ENCODE data around the gene MRPL17.
"Not testable (repeated sequence)": the region's sequence is repeated elsewhere in the genome, so short reads cannot be mapped to it uniquely, and the experiment has no call there.

MRPL17 gene

DNA sequence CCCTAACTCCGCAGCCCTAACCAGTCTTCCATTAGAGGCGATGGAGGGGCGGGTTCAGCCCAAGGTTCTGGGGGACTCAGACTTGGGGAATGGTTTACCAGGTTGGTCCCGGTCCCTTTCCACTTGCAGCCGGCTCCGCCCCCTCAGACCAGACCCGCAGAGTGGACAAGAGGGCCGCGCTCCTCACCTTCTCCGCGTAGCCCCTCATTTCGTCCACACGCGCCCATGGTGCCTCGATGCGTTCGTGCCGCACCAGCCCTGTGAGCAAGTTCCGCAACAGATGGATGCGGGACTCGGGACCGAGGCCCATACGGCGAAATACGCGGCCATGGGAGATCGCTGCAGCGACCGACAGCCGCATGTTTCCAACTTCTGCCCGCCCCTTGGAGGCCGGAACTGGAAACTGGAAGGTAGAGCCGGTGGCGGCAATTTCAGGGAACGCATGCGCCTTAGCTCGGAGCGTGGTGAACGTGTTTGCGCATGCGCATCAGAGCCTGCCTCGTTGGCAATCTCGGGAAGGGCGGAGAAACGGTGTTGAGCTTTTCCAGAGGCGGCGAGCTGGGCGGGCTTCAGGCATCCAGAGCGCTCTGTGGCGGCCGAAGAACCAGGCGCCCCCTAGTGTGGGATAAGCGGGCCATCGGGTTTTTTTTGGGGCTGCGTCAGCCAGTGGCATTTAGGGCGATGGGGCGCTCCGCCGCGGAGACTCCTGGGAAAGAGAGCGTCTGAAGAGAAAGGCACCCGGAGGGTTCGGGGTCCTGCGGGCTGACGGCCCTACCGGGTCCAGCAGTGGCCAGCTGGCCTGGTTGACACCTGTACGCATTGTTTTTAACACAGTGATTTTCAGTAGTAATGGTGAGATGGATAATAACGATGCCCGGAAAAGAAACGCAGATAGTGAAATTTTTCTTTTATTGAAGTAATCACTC, at the start of gene MRPL17:
MRPL17 (minus strand) TSS at position 405 of the 926 bp plus-strand sequence; CDS start at position 361, 44 bp downstream.
- no peaks in the 10 kb centered on the region for H3K9me3 ChIP-seq (ENCODE audit: control insufficient read depth in 2 of 2, low read length in 2 of 2)
- H3K4me1 ChIP-seq (ENCODE audit: control insufficient read depth, insufficient read depth, low read length): peaks cover 10% of the 10 kb centered on the region
- peak within 1 kb of the TSS; percentile 97 to 98 for H3K4me3 ChIP-seq (ENCODE audit: low read length in 2 of 2)
- H3K36me3 ChIP-seq (ENCODE audit: control insufficient read depth in 2 of 2, insufficient read depth in 2 of 2, low read length in 2 of 2): peaks cover 10 to 12% of the 10 kb centered on the region in 2 donors
- H3K27me3 ChIP-seq (ENCODE audit: control insufficient read depth in 1 of 2, insufficient read depth in 2 of 2, low read length in 2 of 2): no peaks in the 10 kb centered on the region
- peak within 1 kb of the TSS; percentile 91 for H3K27ac ChIP-seq (ENCODE audit: low read length)
- H3K9ac ChIP-seq (ENCODE audit: low read length in 2 of 2): peak within 1 kb of the TSS; percentile 92

DNA sequence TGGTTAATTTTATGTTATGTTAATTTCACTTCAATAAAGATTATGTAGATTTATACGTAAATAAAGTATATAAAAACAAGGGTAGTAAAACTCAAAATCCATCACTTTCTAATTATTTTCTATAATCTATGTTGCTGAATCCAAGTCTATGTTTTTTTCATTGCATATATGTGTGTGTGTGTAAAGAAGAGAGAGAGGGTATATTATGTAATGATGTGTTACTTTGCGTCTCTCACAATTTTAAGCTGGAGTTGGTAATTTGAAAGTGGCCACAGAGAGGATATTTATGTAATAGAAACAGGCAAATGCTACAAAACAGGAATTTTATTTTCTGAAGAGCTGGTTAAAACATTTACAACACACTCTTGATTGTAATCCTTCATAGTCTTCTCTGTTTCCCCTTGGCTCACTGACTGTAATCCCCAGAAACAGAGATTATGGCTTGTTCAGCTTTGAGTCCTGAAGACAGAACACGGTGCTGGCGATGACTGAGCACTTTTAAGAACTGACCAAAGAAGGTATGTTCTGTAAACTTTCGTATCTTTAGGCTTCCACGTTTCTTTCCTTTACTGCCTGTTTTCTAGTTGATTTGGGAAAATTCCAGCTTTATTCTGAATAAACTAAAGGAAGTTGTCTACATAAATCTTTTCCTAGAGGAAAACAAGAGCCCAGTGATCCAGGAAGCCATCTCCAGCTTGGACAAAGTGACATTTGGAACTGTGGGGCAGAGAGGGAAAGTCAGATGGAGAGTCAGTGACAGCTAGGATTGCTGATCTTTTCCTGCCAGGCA, 45.0 kb upstream of the MRPL17 start:
- Histone ChIP-seq H3K36me3 (ENCODE audit: control insufficient read depth in 2 of 2, insufficient read depth in 2 of 2, low read length in 2 of 2) (no peaks in the 10 kb centered on the region), H3K4me3 (ENCODE audit: low read length in 2 of 2) (no peak overlapping the region), H3K27ac (ENCODE audit: low read length) (no peak overlapping the region), H3K9ac (ENCODE audit: low read length in 2 of 2) (no peak overlapping the region), H3K9me3 (ENCODE audit: control insufficient read depth in 2 of 2, low read length in 2 of 2) (peaks cover 0 to 4% of the 10 kb centered on the region in 2 donors), H3K4me1 (ENCODE audit: control insufficient read depth, insufficient read depth, low read length) (no peaks in the 10 kb centered on the region), H3K27me3 (ENCODE audit: control insufficient read depth in 1 of 2, insufficient read depth in 2 of 2, low read length in 2 of 2) (no peaks in the 10 kb centered on the region)

DNA sequence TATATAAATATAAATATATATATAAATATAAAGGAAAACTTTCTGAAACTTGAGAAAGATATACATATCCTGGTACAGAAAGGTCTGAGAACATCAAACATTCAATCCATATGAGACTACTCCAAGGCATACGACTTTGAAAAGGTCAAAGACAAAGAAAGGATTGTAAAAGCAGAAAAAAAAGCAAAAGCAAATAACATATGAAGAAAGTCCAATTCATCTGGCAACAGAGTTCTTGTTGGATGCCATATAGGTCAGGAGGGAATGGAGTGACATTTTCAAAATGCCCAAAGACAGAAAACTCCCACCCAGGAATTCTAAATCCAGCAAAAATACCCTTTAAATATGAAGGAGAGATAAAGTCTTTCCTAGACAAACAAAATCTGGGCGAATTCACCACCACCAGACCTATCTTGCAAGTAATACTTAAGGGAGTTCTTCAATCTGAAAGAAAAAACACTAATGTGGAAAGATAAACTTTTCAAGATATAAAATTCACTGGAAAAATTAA, 42.3 kb upstream of the MRPL17 start:
- H3K36me3 ChIP-seq (ENCODE audit: control insufficient read depth in 2 of 2, insufficient read depth in 2 of 2, low read length in 2 of 2): no peaks in the 10 kb centered on the region
- H3K4me1 ChIP-seq (ENCODE audit: control insufficient read depth, insufficient read depth, low read length): no peaks in the 10 kb centered on the region
- no peak overlapping the region for H3K4me3 ChIP-seq (ENCODE audit: low read length in 2 of 2)
- H3K9ac ChIP-seq (ENCODE audit: low read length in 2 of 2): no peak overlapping the region
- H3K27ac ChIP-seq (ENCODE audit: low read length): no peak overlapping the region
- H3K9me3 ChIP-seq (ENCODE audit: control insufficient read depth in 2 of 2, low read length in 2 of 2): peaks cover 0 to 4% of the 10 kb centered on the region in 2 donors
- no peaks in the 10 kb centered on the region for H3K27me3 ChIP-seq (ENCODE audit: control insufficient read depth in 1 of 2, insufficient read depth in 2 of 2, low read length in 2 of 2)

DNA sequence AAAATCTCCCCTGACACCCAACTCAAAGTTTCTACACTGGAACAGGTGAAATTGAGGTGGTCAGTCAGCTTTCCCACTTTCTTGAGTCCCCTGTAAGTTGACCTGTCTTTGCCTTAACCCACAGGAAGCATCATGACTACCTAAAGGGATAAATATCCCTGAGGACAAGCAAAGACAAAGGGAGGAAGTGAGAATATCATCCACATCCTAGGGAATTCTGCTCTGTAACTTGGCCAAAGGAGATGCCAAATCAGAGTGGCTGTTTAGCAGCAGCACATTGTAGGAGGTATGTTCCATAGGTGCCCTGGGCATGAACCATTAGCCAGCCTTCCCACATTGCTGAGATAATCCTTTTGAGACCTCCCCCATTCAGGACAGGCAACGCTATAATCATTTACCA, 40.9 kb upstream of the MRPL17 start:
- H3K4me3 ChIP-seq (ENCODE audit: low read length in 2 of 2): no peak overlapping the region
- H3K9me3 ChIP-seq (ENCODE audit: control insufficient read depth in 2 of 2, low read length in 2 of 2): peaks cover 0 to 4% of the 10 kb centered on the region in 2 donors
- H3K9ac ChIP-seq (ENCODE audit: low read length in 2 of 2): no peak overlapping the region
- no peaks in the 10 kb centered on the region for H3K27me3 ChIP-seq (ENCODE audit: control insufficient read depth in 1 of 2, insufficient read depth in 2 of 2, low read length in 2 of 2)
- no peaks in the 10 kb centered on the region for H3K36me3 ChIP-seq (ENCODE audit: control insufficient read depth in 2 of 2, insufficient read depth in 2 of 2, low read length in 2 of 2)
- no peaks in the 10 kb centered on the region for H3K4me1 ChIP-seq (ENCODE audit: control insufficient read depth, insufficient read depth, low read length)
- no peak overlapping the region for H3K27ac ChIP-seq (ENCODE audit: low read length)

DNA sequence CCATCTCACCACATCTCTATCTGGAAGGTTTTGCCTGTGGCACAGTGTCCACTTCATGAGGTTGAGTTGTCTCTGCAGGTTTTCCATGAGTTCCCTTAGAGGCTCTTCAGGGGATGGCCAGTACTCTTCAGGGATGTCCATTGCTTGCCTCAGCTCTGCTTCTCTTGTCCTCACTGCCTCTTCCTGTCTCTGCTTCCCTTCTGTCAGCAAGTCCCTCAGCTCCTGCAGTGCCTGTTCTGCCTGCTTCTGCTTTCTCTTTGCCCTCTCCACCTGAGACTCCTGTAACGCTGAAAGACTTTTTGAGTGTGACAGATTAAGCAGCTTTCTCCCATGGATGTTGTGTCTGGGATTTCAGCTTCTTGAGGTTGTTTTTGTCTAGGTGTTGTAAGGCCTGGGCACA, 38.2 kb upstream of the MRPL17 start:
- H3K27me3 ChIP-seq (ENCODE audit: control insufficient read depth in 1 of 2, insufficient read depth in 2 of 2, low read length in 2 of 2): peaks cover 0 to 3% of the 10 kb centered on the region in 2 donors
- no peaks in the 10 kb centered on the region for H3K36me3 ChIP-seq (ENCODE audit: control insufficient read depth in 2 of 2, insufficient read depth in 2 of 2, low read length in 2 of 2)
- no peak overlapping the region for H3K4me3 ChIP-seq (ENCODE audit: low read length in 2 of 2)
- H3K27ac ChIP-seq (ENCODE audit: low read length): no peak overlapping the region
- H3K9me3 ChIP-seq (ENCODE audit: control insufficient read depth in 2 of 2, low read length in 2 of 2): no peaks in the 10 kb centered on the region
- H3K9ac ChIP-seq (ENCODE audit: low read length in 2 of 2): no peak overlapping the region
- no peaks in the 10 kb centered on the region for H3K4me1 ChIP-seq (ENCODE audit: control insufficient read depth, insufficient read depth, low read length)

DNA sequence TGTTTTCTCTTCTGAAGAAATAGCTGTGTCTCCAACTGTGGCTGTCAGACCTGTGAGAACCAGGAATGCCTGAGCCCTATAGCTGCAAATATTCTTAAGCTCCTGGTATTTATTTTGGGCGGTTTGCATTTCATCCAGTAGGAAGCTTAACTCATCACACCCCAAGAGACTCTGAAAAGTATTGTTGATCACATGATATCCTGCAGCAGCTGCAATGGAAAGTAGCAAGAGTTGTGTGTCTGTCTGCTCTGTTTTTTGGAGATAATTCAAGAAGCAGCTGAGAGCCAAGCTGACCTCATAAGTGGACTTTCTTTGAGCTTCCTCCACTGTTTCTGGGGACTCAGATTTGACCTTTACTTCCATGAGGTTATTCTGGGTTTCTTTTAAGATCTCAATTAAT, 36.4 kb upstream of the MRPL17 start:
- Histone ChIP-seq H3K9ac (ENCODE audit: low read length in 2 of 2) (no peak overlapping the region), H3K9me3 (ENCODE audit: control insufficient read depth in 2 of 2, low read length in 2 of 2) (no peaks in the 10 kb centered on the region), H3K27ac (ENCODE audit: low read length) (no peak overlapping the region), H3K27me3 (ENCODE audit: control insufficient read depth in 1 of 2, insufficient read depth in 2 of 2, low read length in 2 of 2) (peaks cover 0 to 3% of the 10 kb centered on the region in 2 donors), H3K36me3 (ENCODE audit: control insufficient read depth in 2 of 2, insufficient read depth in 2 of 2, low read length in 2 of 2) (no peaks in the 10 kb centered on the region), H3K4me1 (ENCODE audit: control insufficient read depth, insufficient read depth, low read length) (no peaks in the 10 kb centered on the region), H3K4me3 (ENCODE audit: low read length in 2 of 2) (no peak overlapping the region)

DNA sequence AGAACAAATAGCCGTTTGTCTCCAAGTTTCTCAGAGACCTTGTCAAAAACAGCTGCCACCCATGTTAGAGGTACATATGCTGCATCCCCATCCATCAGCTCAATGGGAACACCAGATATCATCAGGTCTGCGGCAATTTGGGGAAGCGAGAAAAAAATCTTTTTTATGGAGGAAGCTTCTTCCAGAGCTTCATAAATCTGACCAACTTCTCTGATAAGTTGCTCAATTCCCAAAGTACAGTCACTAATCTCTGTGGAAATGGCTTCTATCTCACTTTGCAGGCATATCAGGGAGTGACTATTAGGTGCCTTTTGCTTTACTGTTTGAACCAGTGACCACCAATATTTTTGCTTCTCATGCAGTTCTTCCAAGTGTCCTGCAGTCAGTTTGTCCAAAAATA, 34.3 kb upstream of the MRPL17 start:
- Histone ChIP-seq H3K4me1 (ENCODE audit: control insufficient read depth, insufficient read depth, low read length) (no peaks in the 10 kb centered on the region), H3K9me3 (ENCODE audit: control insufficient read depth in 2 of 2, low read length in 2 of 2) (no peaks in the 10 kb centered on the region), H3K4me3 (ENCODE audit: low read length in 2 of 2) (no peak overlapping the region), H3K27ac (ENCODE audit: low read length) (no peak overlapping the region), H3K36me3 (ENCODE audit: control insufficient read depth in 2 of 2, insufficient read depth in 2 of 2, low read length in 2 of 2) (no peaks in the 10 kb centered on the region), H3K9ac (ENCODE audit: low read length in 2 of 2) (no peak overlapping the region), H3K27me3 (ENCODE audit: control insufficient read depth in 1 of 2, insufficient read depth in 2 of 2, low read length in 2 of 2) (peaks cover 0 to 3% of the 10 kb centered on the region in 2 donors)

DNA sequence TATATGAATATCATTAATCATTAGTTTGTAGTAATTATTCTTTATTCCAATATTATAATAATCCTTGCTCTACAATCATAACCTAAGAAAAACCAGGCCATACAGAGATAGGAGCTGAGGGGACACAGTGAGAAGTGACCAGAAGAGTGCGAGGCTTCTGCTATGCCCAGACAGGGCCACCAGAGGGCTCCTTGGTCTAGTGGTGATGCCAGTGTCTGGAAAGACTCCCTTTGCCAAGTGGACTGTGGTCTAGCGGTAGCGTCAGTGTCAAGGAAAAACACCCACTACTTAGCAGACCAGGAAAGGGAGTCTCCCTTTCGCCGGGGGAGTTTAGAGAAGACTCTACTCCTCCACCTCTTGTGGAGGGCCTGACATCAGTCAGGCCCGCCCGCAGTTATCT, 28.4 kb upstream of the MRPL17 start:
- H3K9me3 ChIP-seq (ENCODE audit: control insufficient read depth in 2 of 2, low read length in 2 of 2); H3K9ac ChIP-seq (ENCODE audit: low read length in 2 of 2); H3K4me3 ChIP-seq (ENCODE audit: low read length in 2 of 2); H3K36me3 ChIP-seq (ENCODE audit: control insufficient read depth in 2 of 2, insufficient read depth in 2 of 2, low read length in 2 of 2); H3K4me1 ChIP-seq (ENCODE audit: control insufficient read depth, insufficient read depth, low read length); H3K27me3 ChIP-seq (ENCODE audit: control insufficient read depth in 1 of 2, insufficient read depth in 2 of 2, low read length in 2 of 2); H3K27ac ChIP-seq (ENCODE audit: low read length): not testable (repeated sequence)

DNA sequence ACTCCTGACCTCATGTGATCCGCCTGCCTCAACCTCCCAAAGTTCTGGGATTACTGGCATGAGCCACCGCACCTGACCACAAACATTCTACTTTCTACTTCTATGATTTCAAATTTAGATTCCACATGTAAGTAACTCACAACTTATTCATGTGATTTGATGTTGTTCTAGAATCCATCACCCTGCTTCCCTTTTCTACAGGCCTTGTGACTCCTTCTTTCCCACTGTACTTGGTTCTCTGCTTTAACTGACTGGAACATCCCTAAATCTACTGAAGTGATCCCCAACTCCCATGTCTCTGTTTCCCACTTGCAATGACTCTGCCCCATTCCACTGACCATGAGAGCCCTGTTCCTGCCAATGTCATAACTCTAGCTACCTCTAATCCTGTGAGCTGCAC, 25.7 kb upstream of the MRPL17 start:
- H3K27me3 ChIP-seq (ENCODE audit: control insufficient read depth in 1 of 2, insufficient read depth in 2 of 2, low read length in 2 of 2): no peaks in the 10 kb centered on the region
- no peaks in the 10 kb centered on the region for H3K36me3 ChIP-seq (ENCODE audit: control insufficient read depth in 2 of 2, insufficient read depth in 2 of 2, low read length in 2 of 2)
- H3K9me3 ChIP-seq (ENCODE audit: control insufficient read depth in 2 of 2, low read length in 2 of 2): no peaks in the 10 kb centered on the region
- no peak overlapping the region for H3K4me3 ChIP-seq (ENCODE audit: low read length in 2 of 2)
- no peak overlapping the region for H3K9ac ChIP-seq (ENCODE audit: low read length in 2 of 2)
- no peak overlapping the region for H3K27ac ChIP-seq (ENCODE audit: low read length)
- H3K4me1 ChIP-seq (ENCODE audit: control insufficient read depth, insufficient read depth, low read length): no peaks in the 10 kb centered on the region

DNA sequence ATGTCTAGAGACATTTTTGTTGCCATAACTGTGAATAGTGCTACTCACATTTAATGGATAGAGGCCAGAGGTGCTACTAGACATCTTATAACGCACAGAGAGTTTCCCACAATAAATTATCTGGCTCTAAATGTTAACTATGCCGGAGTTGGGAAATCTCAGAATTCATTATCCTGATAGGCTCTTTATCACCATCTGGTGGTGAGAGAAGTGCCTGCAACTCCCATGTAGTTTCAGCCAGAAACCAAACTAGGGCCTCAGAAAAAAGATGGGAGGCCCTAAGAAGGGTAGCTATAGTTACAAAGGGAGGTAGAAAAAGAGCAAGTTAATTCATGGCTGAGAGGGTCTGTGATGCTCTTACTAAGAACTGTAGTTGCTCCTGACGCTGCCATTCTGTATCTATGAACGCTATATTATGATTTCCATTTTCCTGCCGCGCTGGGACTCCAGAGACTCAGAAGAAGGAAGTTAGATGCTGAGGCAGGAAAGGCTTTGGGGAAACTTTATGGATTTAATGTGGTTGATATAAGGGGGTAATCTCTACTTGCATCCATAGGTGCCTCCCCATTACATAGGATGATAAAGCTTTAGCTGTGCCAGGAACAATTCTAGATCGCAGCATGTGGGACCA, 22.9 kb upstream of the MRPL17 start:
- Histone ChIP-seq H3K9ac (ENCODE audit: low read length in 2 of 2) (no peak overlapping the region), H3K36me3 (ENCODE audit: control insufficient read depth in 2 of 2, insufficient read depth in 2 of 2, low read length in 2 of 2) (no peaks in the 10 kb centered on the region), H3K4me3 (ENCODE audit: low read length in 2 of 2) (no peak overlapping the region), H3K9me3 (ENCODE audit: control insufficient read depth in 2 of 2, low read length in 2 of 2) (no peaks in the 10 kb centered on the region), H3K27ac (ENCODE audit: low read length) (no peak overlapping the region), H3K4me1 (ENCODE audit: control insufficient read depth, insufficient read depth, low read length) (no peaks in the 10 kb centered on the region), H3K27me3 (ENCODE audit: control insufficient read depth in 1 of 2, insufficient read depth in 2 of 2, low read length in 2 of 2) (no peaks in the 10 kb centered on the region)
